Right atrium auricular region (tissue), 2 donors: ENCODE data around the gene MICAL3. TPM values are rescaled to one million over a fixed set of nuclear protein-coding genes. Genes with fewer than 3 reads are reported as not detected.

Source experiments
- DNase-seq: peaks from one replicate; pipeline ENCODE4 v3.0.0-alpha.2; 2019; ENCODE audit warnings: low spot score
- H3K27ac ChIP-seq, 2 donors: fragments of 200-600 bp; sonication (generic); 1 replicate in 1 of 2; 2 replicates in 1 of 2; pipeline ENCODE4 v1.5.1; 2016 to 2019
- H3K27me3 ChIP-seq, 2 donors: fragments of 200-600 bp; sonication (generic); one replicate each; pipeline versions ENCODE4 v1.5.1 to v1.6.0; 2017 to 2019
- H3K36me3 ChIP-seq: fragments of 200-600 bp; sonication (generic); one replicate; pipeline ENCODE4 v1.5.1; 2016
- H3K4me1 ChIP-seq, 2 donors: fragments of 200-600 bp; sonication (generic); one replicate each; pipeline versions ENCODE4 v1.5.1 to v1.6.0; 2017 to 2019
- H3K4me3 ChIP-seq, 2 donors: fragments of 200-600 bp; sonication (generic); 1 replicate in 1 of 2; 2 replicates in 1 of 2; pipeline ENCODE4 v1.5.1; 2017 to 2019; ENCODE audit warnings: mild to moderate bottlenecking in 1 of 2, moderate library complexity in 1 of 2
- H3K9me3 ChIP-seq, 2 donors: fragments of 200-600 bp; sonication (generic); one replicate each; pipeline ENCODE4 v1.5.1; 2019
- total RNA-seq, 2 donors: library from RNA; depleted of rRNA; stranded (reverse); fragments of >200 nt; gene quantifications; one replicate each; pipeline ENCODE4 v1.1.0, GENCODE V29; 2016
- TF ChIP-seq, protein P1 (sequence below), 2 donors: fragments of 200-600 bp; sonication (generic); IDR thresholded peaks; one replicate each; pipeline ENCODE4 v1.5.1; 2019; ENCODE audit warnings: antibody characterized with exemption in 2 of 2

MICAL3 gene
- total RNA-seq, 2 donors from 2014 or later = 42.5 to 45.1 TPM

DNA sequence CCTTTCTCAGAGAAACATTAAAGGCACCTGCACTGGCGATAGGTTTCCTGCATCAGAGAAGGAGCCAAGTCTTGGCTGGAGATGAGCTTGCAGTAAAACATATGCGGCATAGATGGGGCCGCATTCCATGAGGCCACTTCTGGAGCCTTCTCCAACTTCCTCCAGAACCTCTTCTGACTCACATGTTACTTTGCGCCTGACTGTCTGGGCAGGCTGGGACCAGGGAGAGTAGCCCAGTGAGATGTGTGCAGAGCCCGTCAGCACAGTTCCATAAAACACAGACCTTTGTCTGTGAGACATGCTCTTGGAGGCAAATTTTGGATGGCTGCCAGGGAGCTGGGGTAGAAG lies 194.7 kb downstream of the MICAL3 start:
- DNase-seq = no peak
- Histone ChIP-seq H3K9me3 (no peaks in the 10 kb centered on the region), H3K27me3 (no peaks in the 10 kb centered on the region), H3K4me1 (peaks cover 0 to 44% of the 10 kb centered on the region in 2 donors), H3K36me3 (peaks cover 26% of the 10 kb centered on the region), H3K27ac (peak overlapping the region; percentile 19 to 87), H3K4me3 (no peak overlapping the region)
- TF ChIP-seq, protein P1, sequence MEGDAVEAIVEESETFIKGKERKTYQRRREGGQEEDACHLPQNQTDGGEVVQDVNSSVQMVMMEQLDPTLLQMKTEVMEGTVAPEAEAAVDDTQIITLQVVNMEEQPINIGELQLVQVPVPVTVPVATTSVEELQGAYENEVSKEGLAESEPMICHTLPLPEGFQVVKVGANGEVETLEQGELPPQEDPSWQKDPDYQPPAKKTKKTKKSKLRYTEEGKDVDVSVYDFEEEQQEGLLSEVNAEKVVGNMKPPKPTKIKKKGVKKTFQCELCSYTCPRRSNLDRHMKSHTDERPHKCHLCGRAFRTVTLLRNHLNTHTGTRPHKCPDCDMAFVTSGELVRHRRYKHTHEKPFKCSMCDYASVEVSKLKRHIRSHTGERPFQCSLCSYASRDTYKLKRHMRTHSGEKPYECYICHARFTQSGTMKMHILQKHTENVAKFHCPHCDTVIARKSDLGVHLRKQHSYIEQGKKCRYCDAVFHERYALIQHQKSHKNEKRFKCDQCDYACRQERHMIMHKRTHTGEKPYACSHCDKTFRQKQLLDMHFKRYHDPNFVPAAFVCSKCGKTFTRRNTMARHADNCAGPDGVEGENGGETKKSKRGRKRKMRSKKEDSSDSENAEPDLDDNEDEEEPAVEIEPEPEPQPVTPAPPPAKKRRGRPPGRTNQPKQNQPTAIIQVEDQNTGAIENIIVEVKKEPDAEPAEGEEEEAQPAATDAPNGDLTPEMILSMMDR (IDR thresholded peaks at IDR 0.05) = no peak

DNA sequence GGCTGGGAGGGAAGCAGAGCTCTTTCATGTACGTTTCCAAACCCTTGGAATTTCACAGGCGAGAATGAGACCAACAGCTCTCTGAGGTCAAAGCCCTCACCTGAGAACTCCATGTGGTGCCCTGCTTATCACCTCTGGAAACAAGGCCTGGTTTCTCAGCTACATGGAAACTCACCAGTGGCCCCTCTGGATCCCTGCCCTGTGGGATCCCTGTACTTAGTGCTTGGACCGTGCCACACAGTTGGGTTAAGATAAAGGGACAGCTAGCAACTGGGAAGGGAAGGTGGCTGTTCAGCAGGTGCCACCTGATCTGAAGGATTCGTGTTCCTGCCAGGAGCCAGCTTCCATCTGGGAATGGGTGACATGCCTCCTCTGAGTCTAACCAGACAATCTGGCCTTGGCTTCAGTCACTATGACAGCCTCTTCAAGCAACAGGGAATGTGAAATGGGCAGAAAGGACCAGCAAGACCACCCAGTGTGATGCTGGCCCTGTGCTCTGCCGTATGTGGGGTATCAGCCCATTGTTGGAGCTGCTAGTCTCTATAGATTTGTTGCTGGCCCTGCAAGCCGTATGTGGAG lies 195.8 kb downstream of the MICAL3 start:
- Histone ChIP-seq H3K4me1 (peaks cover 0 to 40% of the 10 kb centered on the region in 2 donors), H3K27ac (peak overlapping the region in 1 of 2 donors; percentile 2), H3K4me3 (no peak overlapping the region), H3K36me3 (peaks cover 26% of the 10 kb centered on the region), H3K27me3 (no peaks in the 10 kb centered on the region), H3K9me3 (no peaks in the 10 kb centered on the region)
- TF ChIP-seq, protein P1 (IDR thresholded peaks at IDR 0.05) = no peak
- no peak for DNase-seq

DNA sequence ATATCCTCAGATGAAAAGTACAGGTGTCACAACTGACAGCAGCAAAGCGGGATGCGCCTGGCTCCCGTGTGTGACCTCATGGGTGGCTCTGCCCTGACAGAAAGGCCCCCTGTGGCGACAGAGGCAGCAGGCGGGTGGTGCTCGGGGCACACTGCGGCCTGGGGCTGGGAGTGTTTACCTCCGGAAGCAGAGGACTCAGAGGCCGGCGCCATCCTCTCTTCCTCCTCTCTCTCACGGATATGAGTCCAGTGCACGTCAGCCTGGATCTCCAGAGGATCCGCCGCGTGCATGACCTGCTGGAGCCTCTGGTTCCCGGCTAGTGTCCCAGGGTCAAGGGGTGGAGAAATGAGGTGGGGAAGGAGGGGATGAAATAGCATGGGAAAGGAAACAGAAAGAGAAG lies 196.9 kb downstream of the MICAL3 start:
- TF ChIP-seq, protein P1 (IDR thresholded peaks at IDR 0.05) = no peak
- Histone ChIP-seq H3K9me3 (no peaks in the 10 kb centered on the region), H3K4me1 (peaks cover 0 to 29% of the 10 kb centered on the region in 2 donors), H3K27ac (no peak overlapping the region), H3K27me3 (no peaks in the 10 kb centered on the region), H3K4me3 (no peak overlapping the region), H3K36me3 (peaks cover 32% of the 10 kb centered on the region)
- DNase-seq = no peak

DNA sequence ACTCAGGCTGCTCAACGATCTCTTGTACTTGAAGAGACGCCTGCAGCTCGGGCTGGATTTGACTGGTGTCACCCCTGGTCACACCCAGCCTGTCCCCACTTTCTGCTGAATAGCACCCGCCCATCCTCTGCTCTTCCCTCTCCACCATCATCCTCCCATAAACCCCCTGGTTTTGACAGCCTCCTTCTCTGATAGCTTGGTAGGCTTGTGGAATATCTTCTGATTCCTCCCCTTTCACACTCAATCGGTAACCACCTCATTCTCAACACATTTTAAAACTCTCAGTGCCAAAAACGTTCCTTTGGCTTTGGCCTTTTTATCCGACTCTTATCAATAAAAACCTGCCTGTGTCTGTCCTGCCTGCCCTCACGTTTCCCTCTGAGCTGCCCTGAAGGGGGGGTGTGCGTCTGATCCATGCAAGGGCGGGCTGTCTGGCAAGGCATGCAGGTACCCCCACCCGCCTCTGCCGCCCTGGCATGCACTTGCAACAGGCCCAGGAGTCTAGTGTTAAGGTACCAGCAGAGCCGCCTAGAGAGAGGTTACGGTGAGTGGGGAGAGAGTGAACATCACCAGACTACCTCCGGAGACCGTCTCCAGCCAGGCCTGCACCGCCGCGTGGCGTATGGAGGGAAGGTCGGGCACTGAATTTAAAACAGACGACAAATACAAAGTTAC lies 198.3 kb downstream of the MICAL3 start:
- no peaks in the 10 kb centered on the region for H3K27me3 ChIP-seq
- TF ChIP-seq, protein P1 (IDR thresholded peaks at IDR 0.05) = no peak
- H3K36me3 ChIP-seq = peaks cover 41% of the 10 kb centered on the region
- H3K27ac ChIP-seq = no peak overlapping the region
- H3K9me3 ChIP-seq = no peaks in the 10 kb centered on the region
- peaks cover 0 to 14% of the 10 kb centered on the region in 2 donors for H3K4me1 ChIP-seq
- no peak for DNase-seq
- H3K4me3 ChIP-seq = no peak overlapping the region

DNA sequence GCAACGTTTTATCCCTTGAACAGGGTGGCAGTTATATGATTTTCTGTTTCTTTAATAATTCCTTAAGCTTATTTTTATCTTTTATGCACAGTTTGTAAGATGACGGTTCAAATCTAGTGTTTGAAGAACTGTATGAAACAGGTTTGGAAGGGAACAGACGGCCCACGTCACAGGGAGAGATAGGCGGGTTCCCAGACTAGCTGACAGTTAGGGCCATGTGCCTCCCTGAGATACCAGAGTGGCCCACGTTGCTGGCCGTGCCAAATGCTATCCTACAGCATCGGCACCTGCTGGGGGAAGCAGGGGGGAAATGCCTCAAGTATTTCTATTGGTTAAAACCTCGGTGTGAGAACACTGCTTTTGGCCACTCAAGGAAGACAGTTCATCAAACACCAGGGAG lies 199.9 kb downstream of the MICAL3 start:
- H3K36me3 ChIP-seq = peaks cover 43% of the 10 kb centered on the region
- no peaks in the 10 kb centered on the region for H3K9me3 ChIP-seq
- peak overlapping the region; percentile 36 to 48 for H3K27ac ChIP-seq
- H3K4me3 ChIP-seq = no peak overlapping the region
- no peak for DNase-seq
- no peaks in the 10 kb centered on the region for H3K27me3 ChIP-seq
- TF ChIP-seq, protein P1 (IDR thresholded peaks at IDR 0.05) = no peak
- H3K4me1 ChIP-seq = no peaks in the 10 kb centered on the region
